MCF 10A (cell line): Measurements from ENCODE around the gene C1GALT1C1. TPM values are rescaled to one million over a fixed set of nuclear protein-coding genes. Genes with fewer than 3 reads are reported as not detected.
"Not testable (repeated sequence)": the region's sequence is repeated elsewhere in the genome, so short reads cannot be mapped to it uniquely, and the experiment has no call there.

Experiments
- BruUV-seq: library from RNA; stranded (reverse); fragments of 400-500 nt; replicated peaks from 2 replicates; lab custom pipeline; 2021; lab: Mats Ljungman, UMichigan
- CTCF ChIA-PET: fragments of 300-600 bp; sonication (Branson Sonifier 250); formaldehyde crosslinking; extraction: SDS; loops from one replicate; lab custom pipeline; 2021; ENCODE audit warnings: antibody characterized with exemption, inconsistent platforms; lab: Yijun Ruan, JAX
- POLR2A ChIA-PET: fragments of 300-600, 350-650 bp; sonication (Branson Sonifier 250); formaldehyde crosslinking; extraction: SDS; loops from one replicate; lab custom pipeline; 2020; ENCODE audit warnings: antibody characterized with exemption, inconsistent platforms; lab: Yijun Ruan, JAX
- DNase-seq: peaks from one replicate; pipeline ENCODE4 v3.0.0-alpha.2; 2018; ENCODE audit not compliant: unreplicated experiment
- H3K27ac Mint-ChIP-seq: one replicate; pipeline ENCODE4 v1.8.0; 2022; ENCODE audit warnings: mild to moderate bottlenecking, low read depth, mixed read lengths; ENCODE audit not compliant: unreplicated experiment
- H3K27me3 Mint-ChIP-seq: one replicate; pipeline ENCODE4 v1.8.0; 2022; ENCODE audit warnings: mixed read lengths; ENCODE audit not compliant: insufficient read depth, unreplicated experiment
- H3K36me3 Mint-ChIP-seq: one replicate; pipeline ENCODE4 v1.8.0; 2022; ENCODE audit warnings: mild to moderate bottlenecking, moderate library complexity, mixed read lengths; ENCODE audit not compliant: insufficient read depth, unreplicated experiment
- H3K4me1 Mint-ChIP-seq: one replicate; pipeline ENCODE4 v1.8.0; 2022; ENCODE audit warnings: mixed read lengths; ENCODE audit not compliant: insufficient read depth, unreplicated experiment
- H3K4me3 Mint-ChIP-seq: one replicate; pipeline ENCODE4 v1.8.0; 2022; ENCODE audit warnings: mild to moderate bottlenecking, moderate library complexity, mixed read lengths; ENCODE audit not compliant: unreplicated experiment
- H3K9me3 Mint-ChIP-seq: one replicate; pipeline ENCODE4 v1.8.0; 2022; ENCODE audit warnings: mixed read lengths; ENCODE audit not compliant: unreplicated experiment
- intact Hi-C: fragments of 100-400 bp; cut with micrococcal nuclease; formaldehyde crosslinking; loops from 2 replicates; pipeline ENCODE4 v1.14.1; 2022
- total RNA-seq: library from RNA; stranded (reverse); gene quantifications from 2 replicates; pipeline ENCODE4 v1.2.3, GENCODE V29; 2022
- TF ChIP-seq, protein P1 (sequence below): fragments of 200-600 bp; IDR thresholded peaks from one replicate; pipeline ENCODE4 v1.8.0; 2022; ENCODE audit warnings: antibody characterized with exemption, mild to moderate bottlenecking; ENCODE audit not compliant: unreplicated experiment

Gene C1GALT1C1
- total RNA-seq, 1 experiment from 2014 or later, result 6.3 TPM

DNA sequence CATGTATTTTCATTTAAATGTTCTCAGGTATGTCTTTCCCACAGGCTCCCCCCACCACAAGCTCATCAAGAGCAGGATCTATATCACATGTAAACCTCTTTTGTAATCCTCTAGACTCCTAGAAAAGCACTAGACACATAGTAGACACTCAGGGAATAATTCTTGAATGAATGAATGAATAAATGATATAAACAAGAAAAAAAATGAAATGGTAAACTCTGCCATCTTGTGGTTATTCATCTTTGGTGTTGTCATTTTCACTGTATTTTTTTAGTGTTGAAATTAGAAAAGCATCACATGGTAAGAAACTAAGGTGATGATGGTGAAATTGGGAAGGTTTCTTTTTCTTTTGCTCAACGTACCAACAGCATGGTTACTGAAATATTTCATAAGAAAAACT lies 34.2 kb upstream of the C1GALT1C1 start:
- POLR2A ChIA-PET, result interaction anchor here (0.7 to 0.9 kb wide), 2 partner anchors 103 to 142 kb away, joined by 3 read pairs; no protein-coding TSS in a partner anchor
- peak; percentile 62 for DNase-seq
- Mint-ChIP-seq H3K4me3 (no peak overlapping the region), H3K4me1 (peaks cover 10% of the 10 kb centered on the region), H3K36me3 (no peaks in the 10 kb centered on the region), H3K27ac (peak overlapping the region; percentile 47), H3K9me3 (no peaks in the 10 kb centered on the region), H3K27me3 (no peaks in the 10 kb centered on the region)
- CTCF ChIA-PET, result interaction anchor here (0.6 to 3.1 kb wide), 15 partner anchors 9 to 187 kb away, joined by 3 to 17 read pairs (median 4); no protein-coding TSS in a partner anchor
- intact Hi-C loops, result loop anchor here (1.0 to 5.0 kb wide), 3 partner anchors 108 to 166 kb away; no protein-coding TSS in a partner anchor
- TF ChIP-seq, protein P1, sequence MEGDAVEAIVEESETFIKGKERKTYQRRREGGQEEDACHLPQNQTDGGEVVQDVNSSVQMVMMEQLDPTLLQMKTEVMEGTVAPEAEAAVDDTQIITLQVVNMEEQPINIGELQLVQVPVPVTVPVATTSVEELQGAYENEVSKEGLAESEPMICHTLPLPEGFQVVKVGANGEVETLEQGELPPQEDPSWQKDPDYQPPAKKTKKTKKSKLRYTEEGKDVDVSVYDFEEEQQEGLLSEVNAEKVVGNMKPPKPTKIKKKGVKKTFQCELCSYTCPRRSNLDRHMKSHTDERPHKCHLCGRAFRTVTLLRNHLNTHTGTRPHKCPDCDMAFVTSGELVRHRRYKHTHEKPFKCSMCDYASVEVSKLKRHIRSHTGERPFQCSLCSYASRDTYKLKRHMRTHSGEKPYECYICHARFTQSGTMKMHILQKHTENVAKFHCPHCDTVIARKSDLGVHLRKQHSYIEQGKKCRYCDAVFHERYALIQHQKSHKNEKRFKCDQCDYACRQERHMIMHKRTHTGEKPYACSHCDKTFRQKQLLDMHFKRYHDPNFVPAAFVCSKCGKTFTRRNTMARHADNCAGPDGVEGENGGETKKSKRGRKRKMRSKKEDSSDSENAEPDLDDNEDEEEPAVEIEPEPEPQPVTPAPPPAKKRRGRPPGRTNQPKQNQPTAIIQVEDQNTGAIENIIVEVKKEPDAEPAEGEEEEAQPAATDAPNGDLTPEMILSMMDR, result peak; percentile 46
- no TSS peak for BruUV-seq

DNA sequence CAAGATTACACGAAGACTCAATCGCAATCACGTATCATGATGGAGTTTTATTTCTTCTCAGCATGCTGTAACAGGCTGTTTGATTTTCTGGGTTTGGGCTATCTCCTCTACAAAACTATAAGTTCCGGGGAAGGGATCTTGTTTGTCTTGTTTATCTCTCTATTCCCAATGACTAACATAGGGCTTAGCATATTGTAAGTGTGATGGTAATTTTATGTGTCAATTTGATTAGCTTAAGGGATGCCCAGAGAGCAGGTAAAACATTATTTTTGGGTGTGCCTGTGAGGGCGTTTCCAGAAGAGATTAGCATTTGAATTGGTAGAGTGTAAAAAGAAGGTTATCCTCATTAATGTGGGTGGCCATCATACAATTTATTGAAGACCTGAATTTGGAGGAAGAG lies 32.8 kb upstream of the C1GALT1C1 start:
- no TSS peak for BruUV-seq
- no peaks in the 10 kb centered on the region for H3K27me3 Mint-ChIP-seq
- ChIA-PET CTCF (interaction anchor here (0.8 to 3.1 kb wide), 4 partner anchors 9 to 177 kb away, joined by 3 to 17 read pairs (median 12); no protein-coding TSS in a partner anchor), POLR2A (no interaction called here)
- H3K27ac Mint-ChIP-seq, result no peak overlapping the region
- peaks cover 10% of the 10 kb centered on the region for H3K4me1 Mint-ChIP-seq
- DNase-seq, result no peak
- no peak overlapping the region for H3K4me3 Mint-ChIP-seq
- no peaks in the 10 kb centered on the region for H3K9me3 Mint-ChIP-seq
- no peaks in the 10 kb centered on the region for H3K36me3 Mint-ChIP-seq
- TF ChIP-seq, protein P1, result no peak
- intact Hi-C loops, result loop anchor here (5.0 kb wide), 1 partner anchor 110 kb away; no protein-coding TSS in a partner anchor

- intact Hi-C loops, result loop anchor here (5.0 kb wide), 1 partner anchor 112 kb away; no protein-coding TSS in a partner anchor
- Mint-ChIP-seq H3K4me1 (peaks cover 10% of the 10 kb centered on the region), H3K27me3 (no peaks in the 10 kb centered on the region), H3K27ac (no peak overlapping the region), H3K9me3 (no peaks in the 10 kb centered on the region), H3K4me3 (peak overlapping the region; percentile 31), H3K36me3 (no peaks in the 10 kb centered on the region)
- ChIA-PET POLR2A (interaction anchor here (0.6 to 1.3 kb wide), 6 partner anchors 12 to 100 kb away, joined by 3 to 4 read pairs (median 3); partner anchors contain the start of gene CUL4B), CTCF (interaction anchor here (1.1 kb wide), 1 partner anchor 173 kb away, joined by 3 read pairs; no protein-coding TSS in a partner anchor)
- BruUV-seq, result no TSS peak
- TF ChIP-seq, protein P1, result no peak
- DNase-seq, result peak; percentile 58
Measured at GRCh38 chrX:120660637-120661036, 30.8 kb upstream of the C1GALT1C1 start.

DNA sequence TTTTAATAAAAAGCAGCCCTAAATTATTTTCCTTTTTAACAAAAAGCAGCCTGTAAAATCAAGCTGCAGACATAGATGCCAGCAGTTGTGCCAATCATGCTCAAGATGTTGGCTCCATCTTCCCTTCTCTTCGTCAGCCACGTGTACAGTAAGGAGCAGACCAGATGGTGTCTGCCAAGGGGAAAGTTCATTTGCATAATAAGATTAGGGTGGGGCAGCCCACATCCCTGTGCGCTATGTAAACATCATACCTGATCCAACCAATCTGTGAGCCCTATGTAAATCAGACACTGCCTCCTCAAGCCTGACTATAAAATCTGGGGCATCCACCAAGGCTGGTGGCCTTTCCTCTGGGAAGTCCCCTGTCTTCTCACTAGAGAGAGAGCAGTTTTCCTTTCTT lies 23.1 kb upstream of the C1GALT1C1 start:
- Mint-ChIP-seq H3K36me3 (no peaks in the 10 kb centered on the region), H3K27ac (no peak overlapping the region), H3K4me1 (no peaks in the 10 kb centered on the region), H3K4me3 (no peak overlapping the region), H3K27me3 (no peaks in the 10 kb centered on the region), H3K9me3 (no peaks in the 10 kb centered on the region)
- peak; percentile 43 for DNase-seq
- no TSS peak for BruUV-seq
- intact Hi-C loops, result no loop called here
- CTCF ChIA-PET, result interaction anchor here (1.0 to 1.7 kb wide), 2 partner anchors 11 to 138 kb away, joined by 4 to 9 read pairs; no protein-coding TSS in a partner anchor
- TF ChIP-seq, protein P1, result no peak
- POLR2A ChIA-PET, result interaction anchor here (0.7 kb wide), 1 partner anchor 23 kb away, joined by 3 read pairs; no protein-coding TSS in a partner anchor

DNA sequence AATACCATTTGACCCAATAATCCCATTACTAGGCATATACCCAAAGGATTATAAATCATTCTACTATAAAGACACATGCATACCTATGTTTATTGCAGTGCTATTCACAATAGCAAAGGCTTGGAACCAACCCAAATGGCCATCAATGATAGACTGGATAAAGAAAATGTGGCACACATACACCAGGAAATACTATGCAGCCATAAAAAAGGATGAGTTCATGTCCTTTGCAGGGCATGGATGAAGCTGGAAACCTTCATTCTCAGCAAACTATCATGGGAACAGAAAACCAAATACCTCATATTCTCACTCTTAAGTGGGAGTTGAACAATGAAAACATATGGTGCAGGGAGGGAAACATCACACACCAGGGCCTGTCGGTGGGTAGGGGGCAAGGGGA lies 22.4 kb upstream of the C1GALT1C1 start:
- H3K4me3 Mint-ChIP-seq, CTCF ChIA-PET, BruUV-seq, H3K4me1 Mint-ChIP-seq, intact Hi-C loops, H3K27me3 Mint-ChIP-seq, H3K36me3 Mint-ChIP-seq, POLR2A ChIA-PET, H3K27ac Mint-ChIP-seq, H3K9me3 Mint-ChIP-seq, DNase-seq: not testable (repeated sequence)
